ENCODE data around the gene EZR. TPM values are rescaled to one million over a fixed set of nuclear protein-coding genes. Genes with fewer than 3 reads are reported as not detected.

EZR gene
- total and polyA plus RNA-seq, 2 experiments from 2014 or later: 399 to 623 TPM

GRCh38 chr6:158769234-158769770, 49.9 kb downstream of the EZR start:
- Histone ChIP-seq H4K20me1 (ENCODE audit: insufficient read depth, poor library complexity, severe bottlenecking) (peaks cover 11% of the 10 kb centered on the region), H2AFZ (no peak overlapping the region), H3K36me3 (replicated peaks; ENCODE audit: insufficient read depth, low read depth) (peaks cover 3% of the 10 kb centered on the region), H3K9me3 (ENCODE audit: low read depth) (no peaks in the 10 kb centered on the region), H3K79me2 (peaks cover 35% of the 10 kb centered on the region), H3K4me3 (no peak overlapping the region), H3K9me2 (replicated peaks; ENCODE audit: insufficient read depth) (no peaks in the 10 kb centered on the region), H3K4me1 (ENCODE audit: insufficient read depth) (peaks cover 20% of the 10 kb centered on the region), H3K27ac (no peak overlapping the region), H3K27me3 (no peaks in the 10 kb centered on the region), H3K4me2 (no peak overlapping the region)
- no peak for DNase-seq (ENCODE audit: low spot score)
- TF ChIP-seq EZH2 (IDR thresholded peaks at IDR 0.05; ENCODE audit: borderline replicate concordance) (no peak), CTCF (IDR thresholded peaks at IDR 0.05; ENCODE audit: poor library complexity) (no peak), EZH2phosphoT487 (IDR thresholded peaks at IDR 0.05; ENCODE audit: low read depth, severe bottlenecking, unreplicated experiment) (no peak)
- 97% methylated on average over 13 of the region's 13 CpGs for WGBS (ENCODE audit: low lambda C conversion rate, missing lambda C conversion rate)

GRCh38 chr6:158768436-158768835, 50.7 kb downstream of the EZR start:
- 91% methylated on average over 8 of the region's 8 CpGs for WGBS (ENCODE audit: low lambda C conversion rate, missing lambda C conversion rate)
- Histone ChIP-seq H3K27me3 (no peaks in the 10 kb centered on the region), H3K4me2 (no peak overlapping the region), H3K9me3 (ENCODE audit: low read depth) (no peaks in the 10 kb centered on the region), H4K20me1 (ENCODE audit: insufficient read depth, poor library complexity, severe bottlenecking) (peaks cover 11% of the 10 kb centered on the region), H2AFZ (no peak overlapping the region), H3K9me2 (replicated peaks; ENCODE audit: insufficient read depth) (no peaks in the 10 kb centered on the region), H3K36me3 (replicated peaks; ENCODE audit: insufficient read depth, low read depth) (peaks cover 3% of the 10 kb centered on the region), H3K79me2 (peaks cover 27% of the 10 kb centered on the region), H3K27ac (peak overlapping the region; percentile 40), H3K4me1 (ENCODE audit: insufficient read depth) (peaks cover 21% of the 10 kb centered on the region), H3K4me3 (no peak overlapping the region)
- DNase-seq (ENCODE audit: low spot score): no peak
- TF ChIP-seq EZH2phosphoT487 (IDR thresholded peaks at IDR 0.05; ENCODE audit: low read depth, severe bottlenecking, unreplicated experiment): no peak
- TF ChIP-seq EZH2 (IDR thresholded peaks at IDR 0.05; ENCODE audit: borderline replicate concordance): no peak
- TF ChIP-seq CTCF (IDR thresholded peaks at IDR 0.05; ENCODE audit: poor library complexity): no peak

- Histone ChIP-seq H2AFZ (no peak overlapping the region), H3K4me1 (ENCODE audit: insufficient read depth) (peaks cover 23% of the 10 kb centered on the region), H3K4me3 (no peak overlapping the region), H3K36me3 (replicated peaks; ENCODE audit: insufficient read depth, low read depth) (peaks cover 3% of the 10 kb centered on the region), H3K4me2 (no peak overlapping the region), H3K9me3 (ENCODE audit: low read depth) (no peaks in the 10 kb centered on the region), H3K27ac (peak overlapping the region; percentile 40), H4K20me1 (ENCODE audit: insufficient read depth, poor library complexity, severe bottlenecking) (peaks cover 11% of the 10 kb centered on the region), H3K79me2 (peaks cover 26% of the 10 kb centered on the region), H3K27me3 (no peaks in the 10 kb centered on the region), H3K9me2 (replicated peaks; ENCODE audit: insufficient read depth) (no peaks in the 10 kb centered on the region)
- DNase-seq (ENCODE audit: low spot score): no peak
- 96% methylated on average over 6 of the region's 6 CpGs for WGBS (ENCODE audit: low lambda C conversion rate, missing lambda C conversion rate)
- TF ChIP-seq CTCF (IDR thresholded peaks at IDR 0.05; ENCODE audit: poor library complexity): no peak
- TF ChIP-seq EZH2 (IDR thresholded peaks at IDR 0.05; ENCODE audit: borderline replicate concordance): no peak
Observed at GRCh38 chr6:158767709-158768108, 51.5 kb downstream of the EZR start.
